K562 (cell line): ENCODE measurements around the gene HK1. TPM values are rescaled to one million over a fixed set of nuclear protein-coding genes. Genes with fewer than 3 reads are reported as not detected.

Experiments
- COPS2 ChIP-seq: fragments of 450-650 bp; conservative IDR thresholded peaks from 2 replicates; pipeline ENCODE4 v1.6.1; 2016; ENCODE audit warnings: mild to moderate bottlenecking, moderate library complexity
- CXXC5 ChIP-seq: fragments of 250-450 bp; sonication (Bioruptor Pico); IDR thresholded peaks from 2 replicates; pipeline ENCODE4 v1.8.0; 2022; ENCODE audit warnings: inconsistent platforms, mild to moderate bottlenecking, moderate library complexity
- GTF2F1 ChIP-seq: IDR thresholded peaks from 2 replicates; pipeline ENCODE4 v1.6.1; 2011; ENCODE audit warnings: low read depth, low read length, improper control_type of control experiment
- HMGN3 ChIP-seq: IDR thresholded peaks from 2 replicates; pipeline ENCODE4 v1.6.1; 2011; ENCODE audit warnings: borderline replicate concordance, low read depth, mild to moderate bottlenecking, mixed read lengths, low read length; ENCODE audit not compliant: insufficient read length; ENCODE audit errors: extremely low read depth
- PKNOX1 ChIP-seq: fragments of 450-650 bp; IDR thresholded peaks from 2 replicates; pipeline ENCODE4 v1.6.1; 2016
- RNF2 ChIP-seq: sonication (generic); IDR thresholded peaks from 2 replicates; pipeline ENCODE4 v1.6.1; 2016
- SIRT6 ChIP-seq: IDR thresholded peaks from one replicate; pipeline ENCODE4 v1.6.1; 2012; ENCODE audit warnings: low read depth, mild to moderate bottlenecking, control low read depth, inconsistent platforms, low read length, moderate library complexity
- SREBF2 ChIP-seq: sonication (generic); formaldehyde crosslinking; IDR thresholded peaks from 2 replicates; pipeline ENCODE4 v1.4.0; 2020; ENCODE audit warnings: mild to moderate bottlenecking, missing genetic modification reagents
- TFAM ChIP-seq: fragments of 250-450 bp; sonication (Bioruptor Pico); conservative IDR thresholded peaks from 2 replicates; pipeline ENCODE4 v1.5.0; 2021; ENCODE audit warnings: mild to moderate bottlenecking, moderate library complexity
- ZNF217 ChIP-seq: sonication (generic); formaldehyde crosslinking; IDR thresholded peaks from 2 replicates; pipeline ENCODE4 v1.8.0; 2022; ENCODE audit warnings: mild to moderate bottlenecking, missing genetic modification reagents
- ZNF407 ChIP-seq: fragments of 450-650 bp; IDR thresholded peaks from 2 replicates; pipeline ENCODE4 v1.6.1; 2016; ENCODE audit warnings: low read depth
- ZNF609 ChIP-seq: sonication (generic); formaldehyde crosslinking; IDR thresholded peaks from 2 replicates; pipeline ENCODE4 v1.8.1; 2023; ENCODE audit warnings: missing genetic modification reagents, mild to moderate bottlenecking, borderline replicate concordance
- ZNF785 ChIP-seq: fragments of 250-450 bp; sonication (Bioruptor Pico); IDR thresholded peaks from 2 replicates; pipeline ENCODE4 v1.4.0; 2020; ENCODE audit warnings: mild to moderate bottlenecking
- polyA plus RNA-seq, 8 experiments: library from polyadenylated mRNA; depleted of rRNA in 4 of 8; stranded (reverse) in 5 of 8; unstranded in 3 of 8; fragments of >200 nt; fragmentation: Nextera tagmentation in 2 of 8; fragmentation: Illumina TruSeq in 1 of 8; extraction: Ambion mirVana in 2 of 8; extraction: Trizol in 1 of 8; gene quantifications; 2 replicates each; pipeline versions ENCODE4 v1.2.1 to v1.2.3, GENCODE V29; 2011 to 2014; ENCODE audit warnings: inconsistent platforms in 1 of 8, missing spikeins in 1 of 8
- total RNA-seq, 7 experiments: library from RNA; depleted of rRNA in 6 of 7; stranded (reverse); fragments of >200 nt in 6 of 7; fragmentation: Illumina TruSeq in 2 of 7; extraction: Trizol in 2 of 7; gene quantifications; 2 replicates each; pipeline versions ENCODE4 v1.2.1 to v1.2.3, GENCODE V29; 2011 to 2021; ENCODE audit warnings: low replicate concordance in 1 of 7

Gene HK1
- total and polyA plus RNA-seq, 9 of the 15 experiments (the other 6 are each of a cell fraction or from before 2014, with no cell fraction given) = 29.2 to 444 (median 193) TPM

GRCh38 chr10:69318106-69318866 is 40.0 kb downstream of the HK1 start (continued):
- TF ChIP-seq ZNF609 (CRISPR knock-in tag) (no peak), ZNF407 (no peak), TFAM (CRISPR knock-in tag) (no peak), ZNF217 (CRISPR knock-in tag) (no peak), RNF2 (0 out of 2 replicates have a peak, but pooled peaks have one; percentile 14), CXXC5 (CRISPR knock-in tag) (peak; percentile 87), HMGN3 (peak; percentile 62), SREBF2 (CRISPR knock-in tag) (no peak), PKNOX1 (peak; percentile 71; the same call in 1 of the 2 replicates), SIRT6 (no peak), COPS2 (no peak), GTF2F1 (no peak), ZNF785 (CRISPR knock-in tag) (no peak)
